Activated T-helper 1 cell treated with anti-CD3 and anti-CD28 coated beads, Interleukin-12 subunit alpha, Interleukin-12 subunit beta, Interleukin-2, Interleukin-4 antibody, amounts not matched to agents 30 ng/mL and 10 ng/mL and 1 ng/mL, durations not matched to agents 14 hours and 24 hours and 36 hours (primary cell): ENCODE measurements around the gene MT3. TPM values are rescaled to one million over a fixed set of nuclear protein-coding genes. Genes with fewer than 3 reads are reported as not detected.

Experiments
- DNase-seq: peaks from one replicate; pipeline ENCODE4 v3.0.0; 2021; ENCODE audit warnings: low spot score
- H3K27ac Mint-ChIP-seq: one replicate; pipeline ENCODE4 v1.8.0; 2021; ENCODE audit warnings: mild to moderate bottlenecking, mixed read lengths
- H3K27me3 Mint-ChIP-seq: one replicate; pipeline ENCODE4 v1.8.0; 2022; ENCODE audit warnings: mild to moderate bottlenecking, moderate library complexity, mixed read lengths; ENCODE audit not compliant: insufficient read depth
- H3K36me3 Mint-ChIP-seq: one replicate; pipeline ENCODE4 v1.8.0; 2021; ENCODE audit warnings: low read depth, mixed read lengths
- H3K4me1 Mint-ChIP-seq: one replicate; pipeline ENCODE4 v1.8.0; 2021; ENCODE audit warnings: low read depth, mixed read lengths
- H3K4me3 Mint-ChIP-seq: one replicate; pipeline ENCODE4 v1.8.0; 2021; ENCODE audit warnings: mild to moderate bottlenecking, moderate library complexity, mixed read lengths
- H3K9me3 Mint-ChIP-seq: one replicate; pipeline ENCODE4 v1.8.0; 2021; ENCODE audit warnings: mixed read lengths
- intact Hi-C: fragments of 100-400 bp; cut with micrococcal nuclease; formaldehyde crosslinking; loops from one replicate; pipeline ENCODE4 v1.15.1; 2024
- total RNA-seq: library from RNA; stranded (reverse); gene quantifications from 2 replicates; pipeline ENCODE4 v1.2.3, GENCODE V29; 2022

The MT3 gene
- total RNA-seq, 1 donor from 2014 or later: 1.9 TPM

- Mint-ChIP-seq H3K27ac (no peak overlapping the region), H3K27me3 (peaks cover 49% of the 10 kb centered on the region), H3K4me1 (peaks cover 36% of the 10 kb centered on the region)
These were observed 40.8 kb downstream of the MT3 start for GRCh38 chr16:56630134-56630533.

GRCh38 chr16:56631197-56631596 is 41.9 kb downstream of the MT3 start:
- H3K4me3 Mint-ChIP-seq: no peak overlapping the region
- H3K27me3 Mint-ChIP-seq: peaks cover 56% of the 10 kb centered on the region
- H3K9me3 Mint-ChIP-seq: no peaks in the 10 kb centered on the region
- intact Hi-C loops: no loop called here
- no peaks in the 10 kb centered on the region for H3K36me3 Mint-ChIP-seq
- peaks cover 29% of the 10 kb centered on the region for H3K4me1 Mint-ChIP-seq
- no peak for DNase-seq
- no peak overlapping the region for H3K27ac Mint-ChIP-seq

More at GRCh38 chr16:56630134-56630533, 40.8 kb downstream of the MT3 start:
- Mint-ChIP-seq H3K4me3 (no peak overlapping the region), H3K36me3 (no peaks in the 10 kb centered on the region), H3K9me3 (no peaks in the 10 kb centered on the region)
- intact Hi-C loops: no loop called here
- no peak for DNase-seq

GRCh38 chr16:56631832-56632155 is 42.5 kb downstream of the MT3 start:
- Mint-ChIP-seq H3K27me3 (peaks cover 62% of the 10 kb centered on the region), H3K27ac (no peak overlapping the region), H3K9me3 (no peaks in the 10 kb centered on the region), H3K4me1 (peaks cover 27% of the 10 kb centered on the region), H3K4me3 (peak overlapping the region; percentile 77), H3K36me3 (no peaks in the 10 kb centered on the region)
- no peak for DNase-seq
- intact Hi-C loops: no loop called here

- H3K4me1 Mint-ChIP-seq: peaks cover 30% of the 10 kb centered on the region
- peak within 1 kb of the TSS; percentile 77 for H3K4me3 Mint-ChIP-seq
- DNase-seq: no peak
- H3K27me3 Mint-ChIP-seq: peaks cover 65% of the 10 kb centered on the region
- H3K27ac Mint-ChIP-seq: no peak within 1 kb of the TSS
- no peaks in the 10 kb centered on the region for H3K36me3 Mint-ChIP-seq
- intact Hi-C loops: no loop called here
- H3K9me3 Mint-ChIP-seq: no peaks in the 10 kb centered on the region
These were observed 43.0 kb downstream of the MT3 start, which contains the start of gene MT1M for GRCh38 chr16:56632156-56632847. MT1M (plus strand) TSS chr16:56632659; CDS start chr16:56632732, 73 bp downstream.

GRCh38 chr16:56632848-56633365 is 43.6 kb downstream of the MT3 start:
- H3K4me3 Mint-ChIP-seq: peak overlapping the region; percentile 61
- no peaks in the 10 kb centered on the region for H3K36me3 Mint-ChIP-seq
- H3K27me3 Mint-ChIP-seq: peaks cover 69% of the 10 kb centered on the region
- H3K27ac Mint-ChIP-seq: no peak overlapping the region
- H3K4me1 Mint-ChIP-seq: peaks cover 36% of the 10 kb centered on the region
- no peak for DNase-seq
- intact Hi-C loops: no loop called here
- no peaks in the 10 kb centered on the region for H3K9me3 Mint-ChIP-seq

GRCh38 chr16:56633535-56633934 is 44.2 kb downstream of the MT3 start:
- intact Hi-C loops: no loop called here
- peak overlapping the region; percentile 5 for H3K4me3 Mint-ChIP-seq
- peaks cover 70% of the 10 kb centered on the region for H3K27me3 Mint-ChIP-seq
- H3K4me1 Mint-ChIP-seq: peaks cover 38% of the 10 kb centered on the region
- DNase-seq: no peak
- H3K36me3 Mint-ChIP-seq: no peaks in the 10 kb centered on the region
- no peak overlapping the region for H3K27ac Mint-ChIP-seq
- H3K9me3 Mint-ChIP-seq: no peaks in the 10 kb centered on the region

- intact Hi-C loops: no loop called here
- H3K36me3 Mint-ChIP-seq: no peaks in the 10 kb centered on the region
- H3K4me1 Mint-ChIP-seq: peaks cover 34% of the 10 kb centered on the region
- peak overlapping the region; percentile 73 for H3K4me3 Mint-ChIP-seq
- DNase-seq: no peak
- H3K9me3 Mint-ChIP-seq: no peaks in the 10 kb centered on the region
- peak overlapping the region; percentile 15 for H3K27ac Mint-ChIP-seq
- H3K27me3 Mint-ChIP-seq: peaks cover 80% of the 10 kb centered on the region
These were observed 45.5 kb downstream of the MT3 start for GRCh38 chr16:56634715-56635440.

- Mint-ChIP-seq H3K4me1 (peaks cover 30% of the 10 kb centered on the region), H3K9me3 (no peaks in the 10 kb centered on the region), H3K4me3 (peak overlapping the region; percentile 42), H3K36me3 (no peaks in the 10 kb centered on the region), H3K27me3 (peaks cover 84% of the 10 kb centered on the region), H3K27ac (no peak overlapping the region)
- intact Hi-C loops: no loop called here
- no peak for DNase-seq
These were observed 46.2 kb downstream of the MT3 start for GRCh38 chr16:56635441-56635967.

- intact Hi-C loops: no loop called here
- Mint-ChIP-seq H3K4me3 (no peak overlapping the region), H3K27ac (no peak overlapping the region), H3K4me1 (peaks cover 27% of the 10 kb centered on the region), H3K36me3 (no peaks in the 10 kb centered on the region), H3K27me3 (peaks cover 75% of the 10 kb centered on the region), H3K9me3 (no peaks in the 10 kb centered on the region)
- DNase-seq: no peak
These were observed 47.5 kb downstream of the MT3 start for GRCh38 chr16:56636616-56637413.

GRCh38 chr16:56637814-56638750 is 48.8 kb downstream of the MT3 start, which contains the start of gene MT1A:
MT1A (plus strand) TSS chr16:56638666; CDS start chr16:56638739, 73 bp downstream.
- Mint-ChIP-seq H3K36me3 (no peaks in the 10 kb centered on the region), H3K27me3 (peaks cover 71% of the 10 kb centered on the region), H3K9me3 (no peaks in the 10 kb centered on the region), H3K4me3 (peak within 1 kb of the TSS; percentile 78), H3K27ac (no peak within 1 kb of the TSS), H3K4me1 (peaks cover 32% of the 10 kb centered on the region)
- intact Hi-C loops: no loop called here
- DNase-seq: no peak

- peaks cover 66% of the 10 kb centered on the region for H3K27me3 Mint-ChIP-seq
- H3K4me1 Mint-ChIP-seq: peaks cover 40% of the 10 kb centered on the region
- DNase-seq: no peak
- no peaks in the 10 kb centered on the region for H3K36me3 Mint-ChIP-seq
- H3K4me3 Mint-ChIP-seq: no peak overlapping the region
- no peak overlapping the region for H3K27ac Mint-ChIP-seq
- H3K9me3 Mint-ChIP-seq: no peaks in the 10 kb centered on the region
- intact Hi-C loops: no loop called here
These were observed 49.7 kb downstream of the MT3 start for GRCh38 chr16:56639045-56639444.

- Mint-ChIP-seq H3K4me1 (peaks cover 39% of the 10 kb centered on the region), H3K9me3 (no peaks in the 10 kb centered on the region), H3K36me3 (no peaks in the 10 kb centered on the region), H3K27me3 (peaks cover 60% of the 10 kb centered on the region), H3K27ac (no peak overlapping the region), H3K4me3 (no peak overlapping the region)
- DNase-seq: no peak
- intact Hi-C loops: no loop called here
These were observed 50.7 kb downstream of the MT3 start for GRCh38 chr16:56640076-56640475.
